ENCODE data around the gene SLC26A9. TPM values are rescaled to one million over a fixed set of nuclear protein-coding genes. Genes with fewer than 3 reads are reported as not detected.

The SLC26A9 gene
- total and polyA plus RNA-seq, 2 donors (not counting 1 experiment from before 2014, with no cell fraction given) = not detected

DNA sequence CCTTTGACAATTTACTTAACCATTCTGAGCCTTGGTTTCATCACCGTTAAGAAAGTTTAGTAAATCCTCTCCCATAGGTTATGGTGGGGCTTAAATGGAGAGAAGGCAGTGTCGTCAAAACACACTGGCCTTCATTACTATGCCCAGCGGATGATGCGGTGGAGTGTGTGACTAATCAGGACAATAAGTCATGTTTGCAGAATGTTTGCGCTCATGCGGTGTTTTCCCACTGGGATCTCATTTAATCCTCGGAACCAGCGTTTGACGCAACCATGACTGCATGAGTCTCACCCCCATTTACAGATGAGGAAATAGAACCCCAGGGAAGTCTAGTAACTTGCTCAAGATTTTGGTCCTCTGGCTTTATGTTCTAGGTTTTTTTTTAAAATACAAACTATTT lies 17.5 kb downstream of the SLC26A9 start:
- H3K27me3 Mint-ChIP-seq = peaks cover 18% of the 10 kb centered on the region
- no peak for TF ChIP-seq CTCF (IDR thresholded peaks at IDR 0.05)
- no peak for TF ChIP-seq EZH2 (IDR thresholded peaks at IDR 0.05; ENCODE audit: borderline replicate concordance, insufficient read depth, low read depth, low read length, poor library complexity, severe bottlenecking)
- no peaks in the 10 kb centered on the region for H3K4me1 Mint-ChIP-seq
- ChIA-PET CTCF (interaction anchor here (0.9 to 1.5 kb wide), 2 partner anchors 10 to 52 kb away, joined by 3 to 6 read pairs; no protein-coding TSS in a partner anchor), POLR2A (no interaction called here)
- Histone ChIP-seq H4K20me1 (ENCODE audit: control insufficient read depth, insufficient read depth, low read length, poor library complexity, severe bottlenecking) (no peaks in the 10 kb centered on the region), H3K79me2 (ENCODE audit: control insufficient read depth, insufficient read depth, low read length) (no peaks in the 10 kb centered on the region), H3K27ac (ENCODE audit: low read length in 2 of 2) (no peak overlapping the region), H3K27me3 (replicated peaks in 1 of 4; ENCODE audit: control extremely low read depth in 1 of 4, control insufficient read depth in 3 of 4, insufficient read depth in 4 of 4, low read length in 3 of 4) (peaks cover 0 to 4% (median 0%) of the 10 kb centered on the region in 4 experiments), H3K9me3 (ENCODE audit: control extremely low read depth in 1 of 3, control insufficient read depth in 2 of 3, insufficient read depth in 1 of 3, low read length in 2 of 3) (no peaks in the 10 kb centered on the region), H3K36me3 (replicated peaks in 1 of 2; ENCODE audit: control extremely low read depth in 1 of 2, control insufficient read depth in 1 of 2, extremely low read depth in 1 of 2, insufficient read depth in 2 of 2, low read length in 1 of 2) (no peaks in the 10 kb centered on the region), H3K9ac (ENCODE audit: low read length) (no peak overlapping the region), H3K4me3 (ENCODE audit: control extremely low read depth in 1 of 5, extremely low read depth in 1 of 5, insufficient read depth in 1 of 5, low read depth in 2 of 5, low read length in 4 of 5) (no peak overlapping the region), H3K4me1 (ENCODE audit: control insufficient read depth in 2 of 2, insufficient read depth in 2 of 2, low read length in 2 of 2) (no peaks in the 10 kb centered on the region), H3K4me2 (replicated peaks; ENCODE audit: low read depth, low read length, poor library complexity, severe bottlenecking) (no peak overlapping the region), H2AFZ (ENCODE audit: insufficient read depth, low read depth, low read length, poor library complexity, severe bottlenecking) (no peak overlapping the region)
- WGBS (ENCODE audit: insufficient coverage) = 100% methylated on average over 2 of the region's 9 CpGs
- H3K4me3 Mint-ChIP-seq = no peak overlapping the region
- no peak overlapping the region for H3K27ac Mint-ChIP-seq
- no peak for ATAC-seq (ENCODE audit: low read depth)
- intact Hi-C loops (cut with micrococcal nuclease) = no loop called here
- DNase-seq = no peak
- no peaks in the 10 kb centered on the region for H3K9me3 Mint-ChIP-seq (ENCODE audit: insufficient read depth)

DNA sequence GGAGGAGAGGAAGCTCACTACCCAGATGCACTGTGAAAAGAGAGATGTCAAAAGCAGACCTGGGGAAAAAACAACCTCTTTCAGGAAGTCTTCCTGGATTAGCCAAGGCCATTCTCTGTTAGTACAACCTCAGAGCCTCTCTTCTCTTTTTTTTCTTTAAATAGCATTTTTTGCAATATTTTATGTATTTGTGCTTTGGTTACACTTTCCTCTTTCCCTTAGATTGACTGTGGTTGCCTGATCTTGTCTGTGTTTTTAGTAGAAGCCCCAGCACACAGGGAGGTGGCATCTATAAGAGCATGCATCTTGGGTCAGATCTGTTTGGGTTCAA lies 18.8 kb downstream of the SLC26A9 start:
- Histone ChIP-seq H3K4me1 (ENCODE audit: control insufficient read depth in 2 of 2, insufficient read depth in 2 of 2, low read length in 2 of 2) (no peaks in the 10 kb centered on the region), H3K9me3 (ENCODE audit: control extremely low read depth in 1 of 3, control insufficient read depth in 2 of 3, insufficient read depth in 1 of 3, low read length in 2 of 3) (no peaks in the 10 kb centered on the region), H4K20me1 (ENCODE audit: control insufficient read depth, insufficient read depth, low read length, poor library complexity, severe bottlenecking) (no peaks in the 10 kb centered on the region), H3K79me2 (ENCODE audit: control insufficient read depth, insufficient read depth, low read length) (no peaks in the 10 kb centered on the region), H3K4me3 (ENCODE audit: control extremely low read depth in 1 of 5, extremely low read depth in 1 of 5, insufficient read depth in 1 of 5, low read depth in 2 of 5, low read length in 4 of 5) (no peak overlapping the region), H3K36me3 (replicated peaks in 1 of 2; ENCODE audit: control extremely low read depth in 1 of 2, control insufficient read depth in 1 of 2, extremely low read depth in 1 of 2, insufficient read depth in 2 of 2, low read length in 1 of 2) (no peaks in the 10 kb centered on the region), H3K9ac (ENCODE audit: low read length) (no peak overlapping the region), H3K27ac (ENCODE audit: low read length in 2 of 2) (no peak overlapping the region), H3K4me2 (replicated peaks; ENCODE audit: low read depth, low read length, poor library complexity, severe bottlenecking) (no peak overlapping the region), H2AFZ (ENCODE audit: insufficient read depth, low read depth, low read length, poor library complexity, severe bottlenecking) (no peak overlapping the region), H3K27me3 (replicated peaks in 1 of 4; ENCODE audit: control extremely low read depth in 1 of 4, control insufficient read depth in 3 of 4, insufficient read depth in 4 of 4, low read length in 3 of 4) (peaks cover 0 to 4% (median 0%) of the 10 kb centered on the region in 4 experiments)
- peaks cover 17% of the 10 kb centered on the region for H3K27me3 Mint-ChIP-seq
- no peaks in the 10 kb centered on the region for H3K9me3 Mint-ChIP-seq (ENCODE audit: insufficient read depth)
- ATAC-seq (ENCODE audit: low read depth) (no peak), DNase-seq (no peak)
- POLR2A ChIA-PET = no interaction called here
- no peak for TF ChIP-seq EZH2 (IDR thresholded peaks at IDR 0.05; ENCODE audit: borderline replicate concordance, insufficient read depth, low read depth, low read length, poor library complexity, severe bottlenecking)
- no peak for TF ChIP-seq CTCF (IDR thresholded peaks at IDR 0.05)
- no peak overlapping the region for H3K27ac Mint-ChIP-seq
- H3K4me1 Mint-ChIP-seq = peaks cover 2% of the 10 kb centered on the region
- CTCF ChIA-PET = no interaction called here
- intact Hi-C loops (cut with micrococcal nuclease) = no loop called here
- H3K4me3 Mint-ChIP-seq = no peak overlapping the region
